ENCODE results near the gene DOCK6.
A peak's percentile ranks its signal among the peaks of the same experiment; 100 is the strongest.

Gene DOCK6

DNA sequence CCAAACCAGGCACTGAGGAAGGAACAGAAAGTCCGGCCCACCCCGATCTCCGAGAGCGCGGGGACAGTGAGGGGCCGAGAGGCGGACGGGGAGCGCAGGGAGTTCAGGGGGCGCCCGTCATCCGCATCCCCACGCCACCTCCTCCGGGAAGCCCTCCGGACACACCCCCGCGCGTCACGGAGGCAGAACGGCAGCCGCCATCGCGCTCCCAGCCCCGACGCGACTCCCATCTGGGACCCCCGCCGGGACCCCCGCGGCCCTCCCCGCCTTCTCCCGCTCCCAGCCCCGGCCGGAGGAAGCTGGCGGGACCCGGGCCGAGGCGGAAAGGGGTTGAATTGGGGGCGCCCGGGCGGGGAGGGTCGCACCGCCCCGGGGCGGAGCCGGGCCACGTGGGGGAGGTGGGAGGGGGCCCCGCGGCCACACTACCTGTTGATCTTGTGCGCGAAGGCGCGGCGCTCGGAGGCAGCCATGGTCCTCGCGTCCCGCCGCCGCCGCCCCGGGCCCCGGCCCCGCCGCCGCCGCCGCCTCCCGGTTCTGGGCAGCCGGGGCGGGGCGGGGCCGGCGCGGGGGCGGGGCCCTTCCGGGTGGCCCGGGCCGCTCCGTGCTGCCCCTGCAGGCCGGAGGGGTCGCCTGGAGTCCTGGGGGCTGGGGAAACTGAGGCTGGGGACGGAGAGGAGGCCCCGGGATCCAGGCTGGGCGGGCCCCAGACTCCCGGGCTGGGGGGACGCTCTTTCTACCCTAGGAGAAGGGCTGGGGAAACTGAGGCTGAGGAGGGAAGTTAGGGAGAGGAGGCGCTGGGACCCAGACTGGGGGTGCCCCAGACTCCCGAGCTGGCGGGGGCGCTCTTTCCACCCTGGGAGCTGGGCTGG, at the start of gene DOCK6:
DOCK6 (minus strand) TSS at position 554 of the 869 bp plus-strand sequence; CDS start at position 470, 84 bp downstream.
- H3K4me3 ChIP-seq (ENCODE audit: low read length) = peak within 1 kb of the TSS; percentile 73
- no peak for DNase-seq (ENCODE audit: low read depth)
- TF ChIP-seq CTCF (conservative IDR thresholded peaks at IDR 0.05; ENCODE audit: low read length) = peak; percentile 44

DNA sequence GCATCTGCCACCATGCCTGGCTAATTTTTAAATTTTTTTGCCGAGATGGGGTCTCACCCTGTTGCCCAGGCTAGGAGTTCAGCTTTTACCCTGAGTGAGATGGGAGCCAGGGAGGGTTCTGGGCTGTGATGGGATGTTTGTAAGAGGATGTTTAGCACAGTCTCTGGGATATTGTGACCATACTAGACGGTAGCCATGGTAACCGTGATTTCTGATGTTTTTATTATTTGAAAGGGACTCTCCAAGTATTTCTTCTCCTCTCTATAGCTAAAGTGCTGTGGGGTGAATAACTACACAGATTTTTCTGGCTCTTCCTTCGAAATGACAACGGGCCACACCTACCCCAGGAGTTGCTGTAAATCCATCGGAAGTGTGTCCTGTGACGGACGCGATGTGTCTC, 44.0 kb upstream of the DOCK6 start:
- TF ChIP-seq CTCF (conservative IDR thresholded peaks at IDR 0.05; ENCODE audit: low read length) = no peak
- H3K4me3 ChIP-seq (ENCODE audit: low read length) = no peak overlapping the region
- no peak for DNase-seq (ENCODE audit: low read depth)

GRCh38 chr19:11304936-11305335, 42.6 kb upstream of the DOCK6 start:
- H3K4me3 ChIP-seq (ENCODE audit: low read length) = no peak overlapping the region
- TF ChIP-seq CTCF (conservative IDR thresholded peaks at IDR 0.05; ENCODE audit: low read length) = no peak
- no peak for DNase-seq (ENCODE audit: low read depth)

DNA sequence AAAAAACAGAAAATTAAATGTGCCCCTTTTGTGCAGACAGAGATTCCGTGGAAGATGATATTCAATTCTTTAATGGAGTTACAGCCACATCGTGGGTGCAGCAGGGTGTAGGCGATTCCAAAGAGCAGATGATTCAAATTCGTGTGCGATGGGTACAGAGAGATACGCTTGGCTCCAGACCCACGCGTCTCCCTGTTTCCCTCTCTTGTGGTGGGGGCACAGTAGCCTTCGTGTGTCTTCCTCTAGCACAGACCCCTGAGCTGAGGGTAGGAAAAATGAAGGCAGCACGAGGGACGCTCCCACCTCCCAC, 38.4 kb upstream of the DOCK6 start:
- DNase-seq (ENCODE audit: low read depth) = no peak
- H3K4me3 ChIP-seq (ENCODE audit: low read length) = no peak overlapping the region
- TF ChIP-seq CTCF (conservative IDR thresholded peaks at IDR 0.05; ENCODE audit: low read length) = no peak

GRCh38 chr19:11299946-11300810, 37.9 kb upstream of the DOCK6 start:
- H3K4me3 ChIP-seq (ENCODE audit: low read length) = no peak overlapping the region
- DNase-seq (ENCODE audit: low read depth) = no peak
- no peak for TF ChIP-seq CTCF (conservative IDR thresholded peaks at IDR 0.05; ENCODE audit: low read length)

- no peak for TF ChIP-seq CTCF (conservative IDR thresholded peaks at IDR 0.05; ENCODE audit: low read length)
- DNase-seq (ENCODE audit: low read depth) = peak; percentile 37
Observed at GRCh38 chr19:11296264-11296663, 33.9 kb upstream of the DOCK6 start.

More at GRCh38 chr19:11296264-11296663, 33.9 kb upstream of the DOCK6 start:
- H3K4me3 ChIP-seq (ENCODE audit: low read length) = no peak overlapping the region
